Natural killer cell (primary cell): ENCODE results near the gene DIPK1B. TPM values are rescaled to one million over a fixed set of nuclear protein-coding genes. Genes with fewer than 3 reads are reported as not detected.
A peak's percentile ranks its signal among the peaks of the same experiment; 100 is the strongest.

Experiments used
- ATAC-seq, 3 donors: fragments of 150-1000 bp in 2 of 3; fragments of 200-7000 bp in 1 of 3; cut with Tn5 transposase; 1 replicate in 1 of 3; 2 replicates in 2 of 3; pipeline ENCODE4 v1.10.0; 2021; ENCODE audit warnings: mild to moderate bottlenecking in 2 of 3, moderate library complexity in 2 of 3
- DNase-seq, 2 donors: peaks; one replicate each; pipeline versions ENCODE4 v3.0.0 to v3.0.0-alpha.2; 2013 to 2021; ENCODE audit warnings: mixed read lengths in 1 of 2
- H3K27ac ChIP-seq: one replicate; pipeline ENCODE4 v1.5.1; 2013; ENCODE audit warnings: mild to moderate bottlenecking, low read length
- H3K27me3 ChIP-seq: one replicate; pipeline ENCODE4 v1.6.1; 2013; ENCODE audit warnings: low read length; ENCODE audit not compliant: control insufficient read depth, insufficient read depth
- H3K36me3 ChIP-seq: one replicate; pipeline ENCODE4 v1.6.1; 2013; ENCODE audit warnings: low read length; ENCODE audit not compliant: control insufficient read depth, insufficient read depth
- H3K4me1 ChIP-seq: one replicate; pipeline ENCODE4 v1.6.1; 2013; ENCODE audit warnings: low read length; ENCODE audit not compliant: control insufficient read depth, insufficient read depth
- H3K4me3 ChIP-seq: one replicate; pipeline ENCODE4 v1.5.1; 2013; ENCODE audit warnings: low read length
- H3K9me3 ChIP-seq: one replicate; pipeline ENCODE4 v1.6.1; 2013; ENCODE audit warnings: low read length; ENCODE audit not compliant: control insufficient read depth, insufficient read depth
- H3K27ac Mint-ChIP-seq, 2 donors: one replicate each; pipeline ENCODE4 v1.8.0; 2022; ENCODE audit warnings: mild to moderate bottlenecking in 2 of 2, mixed read lengths in 2 of 2, moderate library complexity in 1 of 2
- H3K27me3 Mint-ChIP-seq, 2 donors: one replicate each; pipeline ENCODE4 v1.8.0; 2022; ENCODE audit warnings: low read depth in 2 of 2, mixed read lengths in 2 of 2
- H3K36me3 Mint-ChIP-seq: one replicate; pipeline ENCODE4 v1.8.0; 2022; ENCODE audit warnings: mixed read lengths
- H3K4me1 Mint-ChIP-seq, 2 donors: one replicate each; pipeline ENCODE4 v1.8.0; 2022; ENCODE audit warnings: mixed read lengths in 2 of 2
- H3K4me3 Mint-ChIP-seq: one replicate; pipeline ENCODE4 v1.8.0; 2022; ENCODE audit warnings: mild to moderate bottlenecking, moderate library complexity, mixed read lengths
- H3K9me3 Mint-ChIP-seq, 2 donors: one replicate each; pipeline ENCODE4 v1.8.0; 2022; ENCODE audit warnings: mixed read lengths in 2 of 2
- CTCF ChIP-seq: fragments of 200-600 bp; IDR thresholded peaks from one replicate; pipeline ENCODE4 v1.8.0; 2022; ENCODE audit warnings: antibody characterized with exemption
- WGBS: methylation state at CpG from one replicate; pipeline ENCODE4 v1.1.7; 2013; ENCODE audit warnings: missing lambda C conversion rate; ENCODE audit not compliant: insufficient coverage; 5-methylcytosine and 5-hydroxymethylcytosine counted together
- intact Hi-C: fragments of 100-400 bp; cut with micrococcal nuclease; formaldehyde crosslinking; loops from one replicate; pipeline ENCODE4 v1.14.2; 2022
- total RNA-seq, 4 donors: library from RNA; stranded (reverse); fragments of 120-200 nt in 1 of 4; gene quantifications; one replicate each; pipeline versions ENCODE4 v1.2.3 to v1.2.4, GENCODE V29; 2013 to 2022

Gene DIPK1B
- total RNA-seq, 3 donors from 2014 or later (not counting 1 experiment from before 2014, with no cell fraction given) = 0.31 to 0.39 TPM; not detected in 1

GRCh38 chr9:136687721-136688223 lies 24.6 kb upstream of the DIPK1B start:
- H3K9me3 ChIP-seq = no peaks in the 10 kb centered on the region

GRCh38 chr9:136688274-136689107 lies 23.9 kb upstream of the DIPK1B start:
- H3K27me3 ChIP-seq = no peaks in the 10 kb centered on the region
- Mint-ChIP-seq H3K4me3 (peak overlapping the region; percentile 53), H3K4me1 (peaks cover 7 to 9% of the 10 kb centered on the region in 2 donors), H3K27ac (peak overlapping the region in 1 of 2 donors; percentile 11), H3K27me3 (no peaks in the 10 kb centered on the region), H3K9me3 (no peaks in the 10 kb centered on the region), H3K36me3 (no peaks in the 10 kb centered on the region)
- 69% methylated on average over 21 of the region's 21 CpGs for WGBS
- DNase-seq (no peak), ATAC-seq (no peak)
- peaks cover 21% of the 10 kb centered on the region for H3K4me1 ChIP-seq
- TF ChIP-seq CTCF = no peak
- intact Hi-C loops = no loop called here
- no peaks in the 10 kb centered on the region for H3K36me3 ChIP-seq
- no peaks in the 10 kb centered on the region for H3K9me3 ChIP-seq
- no peak overlapping the region for H3K27ac ChIP-seq
- H3K4me3 ChIP-seq = no peak overlapping the region

More at GRCh38 chr9:136687721-136688223, 24.6 kb upstream of the DIPK1B start:
- no peaks in the 10 kb centered on the region for H3K36me3 Mint-ChIP-seq
- H3K27me3 Mint-ChIP-seq = no peaks in the 10 kb centered on the region
- H3K27ac Mint-ChIP-seq = no peak overlapping the region
- H3K9me3 Mint-ChIP-seq = no peaks in the 10 kb centered on the region
- WGBS = 14% methylated on average over 37 of the region's 37 CpGs
- H3K27ac ChIP-seq = no peak overlapping the region
- H3K27me3 ChIP-seq = no peaks in the 10 kb centered on the region
- peaks cover 21% of the 10 kb centered on the region for H3K4me1 ChIP-seq
- DNase-seq (no peak), ATAC-seq (no peak)
- H3K4me3 Mint-ChIP-seq = peak overlapping the region; percentile 49
- no peak for TF ChIP-seq CTCF
- intact Hi-C loops = no loop called here
- peaks cover 7 to 9% of the 10 kb centered on the region in 2 donors for H3K4me1 Mint-ChIP-seq
- H3K36me3 ChIP-seq = no peaks in the 10 kb centered on the region
- no peak overlapping the region for H3K4me3 ChIP-seq

GRCh38 chr9:136689108-136689460 lies 23.3 kb upstream of the DIPK1B start:
- TF ChIP-seq CTCF = no peak
- no peaks in the 10 kb centered on the region for H3K36me3 Mint-ChIP-seq
- no peaks in the 10 kb centered on the region for H3K27me3 ChIP-seq
- no peak for ATAC-seq
- H3K36me3 ChIP-seq = no peaks in the 10 kb centered on the region
- H3K9me3 Mint-ChIP-seq = no peaks in the 10 kb centered on the region
- H3K27ac Mint-ChIP-seq = peak overlapping the region in 1 of 2 donors; percentile 11
- H3K9me3 ChIP-seq = no peaks in the 10 kb centered on the region
- no peaks in the 10 kb centered on the region for H3K27me3 Mint-ChIP-seq
- peaks cover 21% of the 10 kb centered on the region for H3K4me1 ChIP-seq
- H3K27ac ChIP-seq = no peak overlapping the region
- no peak for DNase-seq
- WGBS = 80% methylated on average over 7 of the region's 7 CpGs
- intact Hi-C loops = no loop called here
- H3K4me3 Mint-ChIP-seq = no peak overlapping the region
- no peak overlapping the region for H3K4me3 ChIP-seq
- peaks cover 7 to 9% of the 10 kb centered on the region in 2 donors for H3K4me1 Mint-ChIP-seq
